Neural cell (in vitro differentiated cells): ENCODE results near the gene PDGFB. TPM values are rescaled to one million over a fixed set of nuclear protein-coding genes. Genes with fewer than 3 reads are reported as not detected.

ENCODE experiments used
- H2AFZ ChIP-seq: fragments of 200-600, 300-800 bp; sonication (generic), shearing (Covaris generic); 2 replicates; pipeline ENCODE4 v1.6.0; 2014; ENCODE audit warnings: low read depth, mild to moderate bottlenecking, antibody characterized with exemption, low read length, moderate library complexity
- H3F3A ChIP-seq: fragments of 200-600 bp; shearing (Covaris generic); 2 replicates; pipeline ENCODE4 v1.6.1; 2016; ENCODE audit warnings: mild to moderate bottlenecking, moderate library complexity, mixed read lengths, antibody characterized with exemption, low read length; ENCODE audit not compliant: insufficient read depth, poor library complexity, severe bottlenecking
- H3K27ac ChIP-seq: fragments of 200-600, 300-800 bp; sonication (generic), shearing (Covaris generic); 2 replicates; pipeline ENCODE4 v1.5.1; 2014; ENCODE audit warnings: mild to moderate bottlenecking, low read length, moderate library complexity
- H3K27me3 ChIP-seq: fragments of 300-800, 200-600 bp; sonication (generic), shearing (Covaris generic); 2 replicates; pipeline ENCODE4 v1.6.0; 2014; ENCODE audit warnings: mild to moderate bottlenecking, low read depth, low read length, moderate library complexity; ENCODE audit not compliant: insufficient read depth
- H3K36me3 ChIP-seq: fragments of 300-800, 200-600 bp; sonication (generic), shearing (Covaris generic); 2 replicates; pipeline ENCODE4 v1.5.1; 2014; ENCODE audit warnings: mild to moderate bottlenecking, antibody characterized with exemption, low read length, moderate library complexity; ENCODE audit not compliant: insufficient read depth
- H3K4me2 ChIP-seq: fragments of 300-800, 200-600 bp; sonication (generic), shearing (Covaris generic); 2 replicates; pipeline ENCODE4 v1.6.0; 2014; ENCODE audit warnings: mild to moderate bottlenecking, low read length
- H3K4me3 ChIP-seq: fragments of 300-800, 200-600 bp; sonication (generic), shearing (Covaris generic); 2 replicates; pipeline ENCODE4 v1.5.1; 2014; ENCODE audit warnings: mild to moderate bottlenecking, low read length, moderate library complexity
- H3K79me2 ChIP-seq: fragments of 200-600 bp; shearing (Covaris generic); replicated peaks from 2 replicates; pipeline ENCODE4 v1.6.0; 2014; ENCODE audit warnings: mild to moderate bottlenecking, low read length, moderate library complexity; ENCODE audit not compliant: insufficient read depth
- H3K9ac ChIP-seq: fragments of 300-800, 200-600 bp; sonication (generic), shearing (Covaris generic); 2 replicates; pipeline ENCODE4 v1.6.1; 2016; ENCODE audit warnings: mild to moderate bottlenecking, low read length, mixed read lengths
- H3K9me2 ChIP-seq: fragments of 200-600 bp; shearing (Covaris generic); 2 replicates; pipeline ENCODE4 v1.6.1; 2016; ENCODE audit warnings: mild to moderate bottlenecking, low read length, mixed read lengths; ENCODE audit not compliant: insufficient read depth
- H3K9me3 ChIP-seq: fragments of 200-600, 300-800 bp; sonication (generic), shearing (Covaris generic); 2 replicates; pipeline ENCODE4 v1.6.1; 2016; ENCODE audit warnings: mild to moderate bottlenecking, mixed run types, low read length, moderate library complexity, mixed read lengths
- H4K20me1 ChIP-seq: fragments of 200-600 bp; shearing (Covaris generic); 2 replicates; pipeline ENCODE4 v1.6.1; 2016; ENCODE audit warnings: mild to moderate bottlenecking, mixed run types; ENCODE audit not compliant: insufficient read depth
- CTCF ChIP-seq: fragments of 450-650 bp; IDR thresholded peaks from 2 replicates; pipeline ENCODE4 v1.5.1; 2014; ENCODE audit warnings: antibody characterized with exemption, mild to moderate bottlenecking, moderate library complexity; ENCODE audit not compliant: poor library complexity, severe bottlenecking
- EP300 ChIP-seq: fragments of 450-650 bp; conservative IDR thresholded peaks from 2 replicates; pipeline ENCODE4 v1.6.1; 2014; ENCODE audit warnings: antibody characterized with exemption, mild to moderate bottlenecking, moderate library complexity; ENCODE audit not compliant: poor library complexity, severe bottlenecking
- EZH2 ChIP-seq: fragments of 200-600, 300-800 bp; shearing (Covaris generic), sonication (generic); IDR thresholded peaks from 2 replicates; pipeline ENCODE4 v1.6.1; 2014; ENCODE audit warnings: antibody characterized with exemption, low read length, borderline replicate concordance, mild to moderate bottlenecking; ENCODE audit not compliant: insufficient read depth, poor library complexity, severe bottlenecking
- MXI1 ChIP-seq: fragments of 450-650 bp; conservative IDR thresholded peaks from 2 replicates; pipeline ENCODE4 v1.6.1; 2014; ENCODE audit warnings: antibody characterized with exemption, mild to moderate bottlenecking; ENCODE audit not compliant: poor library complexity, severe bottlenecking
- POLR2AphosphoS5 ChIP-seq: IDR thresholded peaks from 2 replicates; pipeline ENCODE4 v1.6.1; 2012
- RAD21 ChIP-seq: fragments of 450-650 bp; conservative IDR thresholded peaks from 2 replicates; pipeline ENCODE4 v1.6.1; 2014; ENCODE audit warnings: antibody characterized with exemption, mild to moderate bottlenecking, moderate library complexity
- REST ChIP-seq: IDR thresholded peaks from 2 replicates; pipeline ENCODE4 v1.6.1; 2012; ENCODE audit warnings: borderline replicate concordance
- SMC3 ChIP-seq: fragments of 450-650 bp; conservative IDR thresholded peaks from 2 replicates; pipeline ENCODE4 v1.6.1; 2014; ENCODE audit warnings: antibody characterized with exemption, mild to moderate bottlenecking, moderate library complexity; ENCODE audit not compliant: poor library complexity
- TAF1 ChIP-seq: IDR thresholded peaks from 2 replicates; pipeline ENCODE4 v1.6.1; 2012; ENCODE audit warnings: low read depth
- polyA plus RNA-seq: library from polyadenylated mRNA; depleted of rRNA; stranded (reverse); fragments of >200 nt; gene quantifications from 2 replicates; pipeline ENCODE4 v1.2.3, GENCODE V29; 2014

The PDGFB gene
- polyA plus RNA-seq, 1 donor from 2014 or later = 0.61 TPM

- H3K9me3 ChIP-seq = no peaks in the 10 kb centered on the region
- H3K9me2 ChIP-seq = no peaks in the 10 kb centered on the region
- no peak overlapping the region for H3K27ac ChIP-seq
- no peaks in the 10 kb centered on the region for H3K79me2 ChIP-seq
- H4K20me1 ChIP-seq = no peaks in the 10 kb centered on the region
- TF ChIP-seq SMC3 (no peak), REST (no peak), MXI1 (no peak), POLR2AphosphoS5 (no peak), RAD21 (no peak), CTCF (no peak), EZH2 (no peak), TAF1 (no peak), EP300 (no peak)
- H2AFZ ChIP-seq = no peak overlapping the region
- no peaks in the 10 kb centered on the region for H3K36me3 ChIP-seq
- no peak overlapping the region for H3K4me3 ChIP-seq
- no peaks in the 10 kb centered on the region for H3K27me3 ChIP-seq
- no peak overlapping the region for H3K9ac ChIP-seq
- H3K4me2 ChIP-seq = no peak overlapping the region
- no peaks in the 10 kb centered on the region for H3F3A ChIP-seq
These were observed 25.5 kb upstream of the PDGFB start for GRCh38 chr22:39270280-39270679.

DNA sequence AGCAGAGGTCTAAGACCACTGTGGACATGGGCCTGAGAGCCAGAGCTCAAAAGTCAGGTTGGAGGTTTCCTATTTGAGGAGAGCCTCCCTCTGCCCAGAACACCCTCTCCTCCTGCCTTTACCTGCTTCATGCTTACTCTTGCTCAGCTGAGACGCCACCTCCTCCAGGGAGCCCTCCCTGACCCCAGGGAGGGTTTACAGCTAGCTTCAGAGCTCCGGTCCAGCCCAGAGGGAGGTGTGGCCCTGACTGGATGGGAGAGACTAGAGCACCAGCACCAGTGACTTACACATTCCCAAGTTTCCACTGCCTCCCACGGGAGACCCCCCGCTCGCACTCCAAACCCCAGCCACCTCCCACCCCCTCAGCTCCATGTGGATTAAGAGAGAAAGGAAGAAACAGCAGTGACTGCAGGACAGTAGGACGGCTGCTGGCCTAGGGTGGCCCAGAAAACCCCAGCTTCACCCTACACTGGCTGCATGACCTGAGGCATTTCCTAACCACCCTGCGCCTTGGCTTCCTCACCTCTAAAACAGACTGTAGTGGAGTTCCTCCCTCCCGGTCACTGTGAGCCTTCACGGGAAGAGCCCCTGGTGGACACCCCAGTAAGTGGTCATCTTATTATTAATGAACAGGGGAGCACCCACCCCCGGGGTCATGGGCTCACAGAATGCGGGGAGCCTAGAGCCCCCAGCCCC is 24.5 kb upstream of the PDGFB start:
- Histone ChIP-seq H3K9me2 (no peaks in the 10 kb centered on the region), H3K27ac (no peak overlapping the region), H3F3A (no peaks in the 10 kb centered on the region), H4K20me1 (no peaks in the 10 kb centered on the region), H3K4me3 (no peak overlapping the region), H3K79me2 (no peaks in the 10 kb centered on the region), H3K9me3 (no peaks in the 10 kb centered on the region), H2AFZ (no peak overlapping the region), H3K36me3 (no peaks in the 10 kb centered on the region), H3K27me3 (no peaks in the 10 kb centered on the region), H3K4me2 (no peak overlapping the region), H3K9ac (no peak overlapping the region)
- TF ChIP-seq MXI1 (no peak), REST (no peak), CTCF (no peak), RAD21 (no peak), EZH2 (no peak), POLR2AphosphoS5 (no peak), SMC3 (no peak), EP300 (no peak)
